Fibroblast of lung (primary cell): ENCODE results near the gene SPPL2C. TPM values are rescaled to one million over a fixed set of nuclear protein-coding genes. Genes with fewer than 3 reads are reported as not detected.

ENCODE experiments used
- DNase-seq, 2 donors: peaks; one replicate each; pipeline versions ENCODE4 v3.0.0 to v3.0.0-alpha.2; 2010; ENCODE audit warnings: low read depth in 2 of 2
- H2AFZ ChIP-seq: 2 replicates; pipeline ENCODE4 v1.5.1; 2012; ENCODE audit warnings: low read length, control low read depth, inconsistent platforms
- H3K27ac ChIP-seq: 2 replicates; pipeline ENCODE4 v1.5.1; 2011; ENCODE audit warnings: low read length, control low read depth; ENCODE audit not compliant: insufficient read depth
- H3K27me3 ChIP-seq: 2 replicates; pipeline ENCODE4 v1.5.1; 2011; ENCODE audit warnings: mild to moderate bottlenecking, low read length; ENCODE audit not compliant: control insufficient read depth, insufficient read depth
- H3K36me3 ChIP-seq: 2 replicates; pipeline ENCODE4 v1.5.1; 2011; ENCODE audit warnings: low read length; ENCODE audit not compliant: control insufficient read depth, insufficient read depth
- H3K4me1 ChIP-seq: 2 replicates; pipeline ENCODE4 v1.5.1; 2011; ENCODE audit warnings: low read length; ENCODE audit not compliant: control insufficient read depth, insufficient read depth; ENCODE audit errors: extremely low read depth
- H3K4me2 ChIP-seq: 2 replicates; pipeline ENCODE4 v1.5.1; 2011; ENCODE audit warnings: low read length, control low read depth; ENCODE audit not compliant: insufficient read depth; ENCODE audit errors: extremely low read depth
- H3K4me3 ChIP-seq, 4 experiments: fragments of 200-600 bp in 1 of 4; sonication (generic) in 1 of 4; replicated peaks in 1 of 4; 2 replicates each; pipeline ENCODE4 v1.5.1; 2011 to 2016; ENCODE audit warnings: low read length in 4 of 4, low read depth in 3 of 4, mild to moderate bottlenecking in 3 of 4, control low read depth in 2 of 4, inconsistent platforms in 1 of 4, mixed read lengths in 1 of 4; ENCODE audit not compliant: insufficient read depth in 1 of 4; ENCODE audit errors: control extremely low read depth in 1 of 4
- H3K79me2 ChIP-seq: 2 replicates; pipeline ENCODE4 v1.5.1; 2012; ENCODE audit warnings: mild to moderate bottlenecking, low read length, inconsistent platforms; ENCODE audit not compliant: control insufficient read depth, insufficient read depth
- H3K9ac ChIP-seq: 2 replicates; pipeline ENCODE4 v1.5.1; 2011; ENCODE audit warnings: mild to moderate bottlenecking, low read length, control low read depth; ENCODE audit not compliant: insufficient read depth
- H3K9me3 ChIP-seq: 2 replicates; pipeline ENCODE4 v1.5.1; 2012; ENCODE audit warnings: low read depth, low read length; ENCODE audit not compliant: control insufficient read depth, insufficient read depth
- H4K20me1 ChIP-seq: 2 replicates; pipeline ENCODE4 v1.5.1; 2011; ENCODE audit warnings: low read length; ENCODE audit not compliant: control insufficient read depth, insufficient read depth; ENCODE audit errors: extremely low read depth
- CTCF ChIP-seq, 2 donors: IDR thresholded peaks in 1 of 2; conservative IDR thresholded peaks in 1 of 2; 1 replicate in 1 of 2; 2 replicates in 1 of 2; pipeline ENCODE4 v1.5.1; 2011 to 2012; ENCODE audit warnings: low read length in 2 of 2, control low read depth in 1 of 2, inconsistent platforms in 1 of 2, low read depth in 1 of 2, mild to moderate bottlenecking in 1 of 2
- EZH2 ChIP-seq: IDR thresholded peaks from 2 replicates; pipeline ENCODE4 v1.5.1; 2012; ENCODE audit warnings: low read length, control low read depth, mild to moderate bottlenecking; ENCODE audit errors: missing control alignments
- polyA plus RNA-seq, 2 donors: library from polyadenylated mRNA; depleted of rRNA in 1 of 2; stranded (reverse) in 1 of 2; unstranded in 1 of 2; fragments of >200 nt; gene quantifications; 2 replicates each; pipeline ENCODE4 v1.2.1, GENCODE V29; 2011 to 2012; ENCODE audit warnings: missing spikeins in 1 of 2
- total RNA-seq: library from RNA; depleted of rRNA; stranded (reverse); fragments of >200 nt; gene quantifications from 2 replicates; pipeline ENCODE4 v1.2.1, GENCODE V29; 2014

The SPPL2C gene
- total and polyA plus RNA-seq, 2 donors (not counting 1 experiment from before 2014, with no cell fraction given): not detected

GRCh38 chr17:45886852-45887251 is 42.2 kb downstream of the SPPL2C start:
- H2AFZ ChIP-seq: no peak overlapping the region
- H3K4me1 ChIP-seq: no peaks in the 10 kb centered on the region
- no peaks in the 10 kb centered on the region for H4K20me1 ChIP-seq
- H3K9me3 ChIP-seq: no peaks in the 10 kb centered on the region
- H3K4me2 ChIP-seq: no peak overlapping the region
- no peaks in the 10 kb centered on the region for H3K36me3 ChIP-seq
- no peak overlapping the region for H3K27ac ChIP-seq
- no peak for DNase-seq
- no peaks in the 10 kb centered on the region for H3K27me3 ChIP-seq
- no peak overlapping the region for H3K4me3 ChIP-seq
- no peak overlapping the region for H3K9ac ChIP-seq
- no peaks in the 10 kb centered on the region for H3K79me2 ChIP-seq
- TF ChIP-seq CTCF (conservative IDR thresholded peaks at IDR 0.05 in 1 of 2, IDR thresholded peaks at IDR 0.05 in 1 of 2; ENCODE audit: low read depth in 1 of 2, low read length in 2 of 2): no peak

- H2AFZ ChIP-seq: no peak overlapping the region
- no peaks in the 10 kb centered on the region for H3K4me1 ChIP-seq
- H3K27me3 ChIP-seq: no peaks in the 10 kb centered on the region
- H3K27ac ChIP-seq: no peak overlapping the region
- no peak overlapping the region for H3K9ac ChIP-seq
- no peak overlapping the region for H3K4me2 ChIP-seq
- H3K4me3 ChIP-seq: no peak overlapping the region
- H3K36me3 ChIP-seq: no peaks in the 10 kb centered on the region
- H3K9me3 ChIP-seq: no peaks in the 10 kb centered on the region
- no peak for TF ChIP-seq EZH2
- no peak for TF ChIP-seq CTCF (conservative IDR thresholded peaks at IDR 0.05 in 1 of 2, IDR thresholded peaks at IDR 0.05 in 1 of 2; ENCODE audit: low read depth in 1 of 2, low read length in 2 of 2)
- H3K79me2 ChIP-seq: no peaks in the 10 kb centered on the region
- no peaks in the 10 kb centered on the region for H4K20me1 ChIP-seq
- no peak for DNase-seq
Observed at GRCh38 chr17:45888392-45888791, 43.7 kb downstream of the SPPL2C start.

- H3K27me3 ChIP-seq: no peaks in the 10 kb centered on the region
- no peaks in the 10 kb centered on the region for H3K36me3 ChIP-seq
- no peaks in the 10 kb centered on the region for H4K20me1 ChIP-seq
- H3K4me3 ChIP-seq: no peak overlapping the region
- TF ChIP-seq EZH2: no peak
- no peak for TF ChIP-seq CTCF (conservative IDR thresholded peaks at IDR 0.05 in 1 of 2, IDR thresholded peaks at IDR 0.05 in 1 of 2; ENCODE audit: low read depth in 1 of 2, low read length in 2 of 2)
- H3K4me1 ChIP-seq: no peaks in the 10 kb centered on the region
- H2AFZ ChIP-seq: no peak overlapping the region
- no peaks in the 10 kb centered on the region for H3K79me2 ChIP-seq
- no peaks in the 10 kb centered on the region for H3K9me3 ChIP-seq
- H3K9ac ChIP-seq: no peak overlapping the region
- no peak for DNase-seq
- H3K27ac ChIP-seq: no peak overlapping the region
- no peak overlapping the region for H3K4me2 ChIP-seq
Observed at GRCh38 chr17:45889579-45889978, 44.9 kb downstream of the SPPL2C start.
